AG04449 (cell line): ENCODE results near the gene KRT36.

Experiments
- CTCF ChIA-PET: fragments of 350-600 bp; formaldehyde crosslinking; extraction: SDS; loops from one replicate; lab custom pipeline; 2021; ENCODE audit warnings: antibody characterized with exemption; lab: Yijun Ruan, JAX
- POLR2A ChIA-PET: fragments of 400-600, 350-600 bp; formaldehyde crosslinking; extraction: SDS; loops from one replicate; lab custom pipeline; 2020; ENCODE audit warnings: antibody characterized with exemption, inconsistent platforms; lab: Yijun Ruan, JAX
- DNase-seq: peaks from one replicate; pipeline ENCODE4 v3.0.0-alpha.2; 2010; ENCODE audit warnings: low read depth, low spot score
- H3K4me3 ChIP-seq: 2 replicates; pipeline ENCODE4 v1.5.1; 2011; ENCODE audit warnings: low read depth, mild to moderate bottlenecking, control low read depth, low read length
- CTCF ChIP-seq: IDR thresholded peaks from one replicate; pipeline ENCODE4 v1.5.1; 2011; ENCODE audit warnings: mild to moderate bottlenecking, moderate library complexity, low read length, control low read depth, inconsistent platforms; ENCODE audit not compliant: insufficient read depth; ENCODE audit errors: missing control alignments

The KRT36 gene

GRCh38 chr17:41464173-41464572 lies 25.5 kb downstream of the KRT36 start:
- POLR2A ChIA-PET: no interaction called here
- DNase-seq: no peak
- no peak overlapping the region for H3K4me3 ChIP-seq
- no peak for TF ChIP-seq CTCF
- CTCF ChIA-PET: interaction anchor here (1.1 to 4.0 kb wide), 2 partner anchors 32 to 85 kb away, joined by 4 to 14 read pairs; no protein-coding TSS in a partner anchor

- POLR2A ChIA-PET: no interaction called here
- CTCF ChIA-PET: interaction anchor here (1.1 to 4.0 kb wide), 2 partner anchors 32 to 85 kb away, joined by 4 to 14 read pairs; no protein-coding TSS in a partner anchor
- TF ChIP-seq CTCF: no peak
- DNase-seq: no peak
- no peak overlapping the region for H3K4me3 ChIP-seq
Measured at GRCh38 chr17:41463746-41464145, 26.0 kb downstream of the KRT36 start.

GRCh38 chr17:41462705-41463104 lies 27.0 kb downstream of the KRT36 start:
- DNase-seq: no peak
- CTCF ChIA-PET: interaction anchor here (1.0 to 4.0 kb wide), 2 partner anchors 86 to 843 kb away, joined by 3 to 14 read pairs; no protein-coding TSS in a partner anchor
- no peak for TF ChIP-seq CTCF
- H3K4me3 ChIP-seq: no peak overlapping the region
- POLR2A ChIA-PET: no interaction called here

- no peak for DNase-seq
- CTCF ChIA-PET: interaction anchor here (1.0 to 3.5 kb wide), 6 partner anchors 13 to 205 kb away, joined by 3 to 17 read pairs (median 4); no protein-coding TSS in a partner anchor
- no peak for TF ChIP-seq CTCF
- H3K4me3 ChIP-seq: no peak overlapping the region
- POLR2A ChIA-PET: no interaction called here
Measured at GRCh38 chr17:41457676-41458075, 32.0 kb downstream of the KRT36 start.

- H3K4me3 ChIP-seq: no peak overlapping the region
- POLR2A ChIA-PET: no interaction called here
- no peak for DNase-seq
- no peak for TF ChIP-seq CTCF
- CTCF ChIA-PET: interaction anchor here (3.5 kb wide), 1 partner anchor 93 kb away, joined by 17 read pairs; no protein-coding TSS in a partner anchor
Measured at GRCh38 chr17:41456204-41456603, 33.5 kb downstream of the KRT36 start.

GRCh38 chr17:41455236-41455635 lies 34.5 kb downstream of the KRT36 start:
- POLR2A ChIA-PET: no interaction called here
- no peak overlapping the region for H3K4me3 ChIP-seq
- TF ChIP-seq CTCF: no peak
- DNase-seq: no peak
- CTCF ChIA-PET: interaction anchor here (1.1 kb wide), 1 partner anchor 93 kb away, joined by 3 read pairs; no protein-coding TSS in a partner anchor
